ENCODE results near the gene HNRNPUL2. TPM values are rescaled to one million over a fixed set of nuclear protein-coding genes. Genes with fewer than 3 reads are reported as not detected.

HNRNPUL2 gene
- total RNA-seq, 2 experiments from 2014 or later, result 54.9 to 58.6 TPM

GRCh38 chr11:62687508-62688396, 39.5 kb downstream of the HNRNPUL2 start:
- Mint-ChIP-seq H3K9me3 (no peaks in the 10 kb centered on the region), H3K4me3 (no peak overlapping the region), H3K4me1 (ENCODE audit: low read depth) (no peaks in the 10 kb centered on the region), H3K27me3 (peaks cover 11% of the 10 kb centered on the region), H3K36me3 (ENCODE audit: low read depth) (peaks cover 18% of the 10 kb centered on the region), H3K27ac (no peak overlapping the region)
- POLR2A ChIA-PET, result interaction anchor here (0.5 to 1.8 kb wide), 5 partner anchors 12 to 129 kb away, joined by 3 to 8 read pairs (median 3); partner anchors contain the start of genes C11orf98, CSKMT and HNRNPUL2
- no peak for TF ChIP-seq CTCF (IDR thresholded peaks at IDR 0.05)
- CTCF ChIA-PET, result interaction anchor here (1.0 to 1.4 kb wide), 4 partner anchors 11 to 293 kb away, joined by 3 to 4 read pairs (median 4); partner anchors contain the start of gene UQCC3
- intact Hi-C loops (cut with micrococcal nuclease), result no loop called here
- ATAC-seq (no peak), DNase-seq (no peak)

- CTCF ChIA-PET, result interaction anchor here (6.5 kb wide), 1 partner anchor 10 kb away, joined by 79 read pairs; the partner anchor contains the start of gene LRRN4CL
- no peak for DNase-seq
Measured at GRCh38 chr11:62682518-62682917, 44.7 kb downstream of the HNRNPUL2 start.

GRCh38 chr11:62680825-62681240, 46.4 kb downstream of the HNRNPUL2 start:
- ChIA-PET CTCF (interaction anchor here (0.7 to 6.5 kb wide), 28 partner anchors 9 to 286 kb away, joined by 3 to 79 read pairs (median 5); partner anchors contain the start of genes BSCL2, C11orf98, CSKMT and GANAB), POLR2A (interaction anchor here (0.8 to 21.7 kb wide), 18 partner anchors 9 to 200 kb away, joined by 3 to 263 read pairs (median 5); partner anchors contain the start of genes C11orf98, CSKMT, GANAB and INTS5)
- ATAC-seq (peak; percentile 89), DNase-seq (peak; percentile 66)
- H3K9me3 Mint-ChIP-seq, result no peaks in the 10 kb centered on the region
- H3K27ac Mint-ChIP-seq, result peak overlapping the region; percentile 75
- peak overlapping the region; percentile 16 for H3K4me3 Mint-ChIP-seq
- intact Hi-C loops (cut with micrococcal nuclease), result no loop called here
- H3K36me3 Mint-ChIP-seq (ENCODE audit: low read depth), result peaks cover 22% of the 10 kb centered on the region
- TF ChIP-seq CTCF (IDR thresholded peaks at IDR 0.05), result peak; percentile 60
- H3K4me1 Mint-ChIP-seq (ENCODE audit: low read depth), result peaks cover 26% of the 10 kb centered on the region
- no peaks in the 10 kb centered on the region for H3K27me3 Mint-ChIP-seq

More at GRCh38 chr11:62682518-62682917, 44.7 kb downstream of the HNRNPUL2 start:
- TF ChIP-seq CTCF (IDR thresholded peaks at IDR 0.05), result no peak
- ATAC-seq, result no peak
- Mint-ChIP-seq H3K36me3 (ENCODE audit: low read depth) (peaks cover 10% of the 10 kb centered on the region), H3K9me3 (no peaks in the 10 kb centered on the region), H3K27ac (no peak overlapping the region), H3K4me3 (no peak overlapping the region), H3K27me3 (peaks cover 5% of the 10 kb centered on the region), H3K4me1 (ENCODE audit: low read depth) (peaks cover 15% of the 10 kb centered on the region)
- POLR2A ChIA-PET, result interaction anchor here (2.7 to 21.7 kb wide), 2 partner anchors 26 to 37 kb away, joined by 13 to 263 read pairs; partner anchors contain the start of gene GANAB
- intact Hi-C loops (cut with micrococcal nuclease), result no loop called here

- ATAC-seq, result peak; percentile 76
- Mint-ChIP-seq H3K9me3 (no peaks in the 10 kb centered on the region), H3K4me1 (ENCODE audit: low read depth) (peaks cover 29% of the 10 kb centered on the region), H3K36me3 (ENCODE audit: low read depth) (peaks cover 30% of the 10 kb centered on the region), H3K4me3 (peak within 1 kb of the TSS; percentile 86), H3K27ac (peak within 1 kb of the TSS; percentile 93), H3K27me3 (no peaks in the 10 kb centered on the region)
- intact Hi-C loops (cut with micrococcal nuclease), result no loop called here
- TF ChIP-seq CTCF (IDR thresholded peaks at IDR 0.05), result no peak
- peak; percentile 94 for DNase-seq
- ChIA-PET POLR2A (interaction anchor here (0.6 to 21.7 kb wide), 15 partner anchors 8 to 162 kb away, joined by 3 to 263 read pairs (median 4); partner anchors contain the start of genes C11orf98, CSKMT, GANAB and LBHD1), CTCF (interaction anchor here (0.6 to 6.5 kb wide), 9 partner anchors 13 to 254 kb away, joined by 3 to 79 read pairs (median 10); partner anchors contain the start of genes C11orf98, CSKMT, LRRN4CL and TUT1)
Measured at GRCh38 chr11:62678770-62679696, 48.2 kb downstream of the HNRNPUL2 start, which contains the start of gene UBXN1. Gene UBXN1 (minus strand): TSS chr11:62679073. CDS start chr11:62678923, 150 bp downstream.
